Common myeloid progenitor, CD34-positive (primary cell): Measurements from ENCODE around the gene ACTC1.

Experiments
- CTCF ChIA-PET: fragments of 350-600 bp; sonication (Branson Sonifier 250); formaldehyde crosslinking; loops from one replicate; lab custom pipeline; 2021; ENCODE audit warnings: antibody characterized with exemption; lab: Charles Lee
- POLR2A ChIA-PET: fragments of 350-600 bp; sonication (Branson Sonifier 250); formaldehyde crosslinking; loops from one replicate; lab custom pipeline; 2021; ENCODE audit warnings: antibody characterized with exemption; lab: Charles Lee
- DNase-seq, 3 donors: peaks; one replicate each; pipeline versions ENCODE4 v3.0.0 to v3.0.0-alpha.2; 2013
- H3K27ac ChIP-seq, 2 experiments: 1 replicate in 1 of 2; 2 replicates in 1 of 2; pipeline ENCODE4 v1.7.0; 2013; ENCODE audit warnings: inconsistent platforms in 2 of 2, low read length in 2 of 2, mild to moderate bottlenecking in 2 of 2, low read depth in 1 of 2, moderate library complexity in 1 of 2; ENCODE audit not compliant: severe bottlenecking in 2 of 2, insufficient read depth in 1 of 2, poor library complexity in 1 of 2
- H3K27me3 ChIP-seq, 5 experiments: replicated peaks in 2 of 5; 1 replicate in 3 of 5; 2 replicates in 2 of 5; pipeline versions ENCODE4 v1.6.1 to v1.7.0; 2013; ENCODE audit warnings: low read length in 4 of 5, mild to moderate bottlenecking in 2 of 5, moderate library complexity in 2 of 5, inconsistent platforms in 1 of 5; ENCODE audit not compliant: insufficient read depth in 5 of 5, control insufficient read depth in 4 of 5
- H3K36me3 ChIP-seq, 4 experiments: 1 replicate in 2 of 4; 2 replicates in 2 of 4; pipeline versions ENCODE4 v1.6.1 to v1.7.0; 2013; ENCODE audit warnings: low read length in 3 of 4, control low read depth in 1 of 4, mild to moderate bottlenecking in 1 of 4; ENCODE audit not compliant: control insufficient read depth in 4 of 4, insufficient read depth in 4 of 4
- H3K4me1 ChIP-seq, 4 experiments: 1 replicate in 3 of 4; 2 replicates in 1 of 4; pipeline versions ENCODE4 v1.6.1 to v1.7.1; 2013; ENCODE audit warnings: low read length in 3 of 4, mild to moderate bottlenecking in 3 of 4, control low read depth in 1 of 4, inconsistent platforms in 1 of 4, moderate library complexity in 1 of 4; ENCODE audit not compliant: control insufficient read depth in 4 of 4, insufficient read depth in 4 of 4; ENCODE audit errors: control extremely low read depth in 1 of 4
- H3K4me3 ChIP-seq, 7 experiments: 1 replicate in 4 of 7; 2 replicates in 3 of 7; pipeline versions ENCODE4 v1.5.1 to v1.7.0; 2013; ENCODE audit warnings: mild to moderate bottlenecking in 7 of 7, low read length in 6 of 7, moderate library complexity in 6 of 7, inconsistent platforms in 2 of 7, low read depth in 2 of 7, control low read depth in 1 of 7; ENCODE audit not compliant: insufficient read depth in 4 of 7, control insufficient read depth in 1 of 7; ENCODE audit errors: extremely low read depth in 1 of 7
- H3K9me3 ChIP-seq, 5 experiments: 1 replicate in 4 of 5; 2 replicates in 1 of 5; pipeline versions ENCODE4 v1.6.1 to v1.7.1; 2013; ENCODE audit warnings: low read length in 4 of 5, mild to moderate bottlenecking in 2 of 5, inconsistent platforms in 1 of 5, low read depth in 1 of 5, moderate library complexity in 1 of 5; ENCODE audit not compliant: control insufficient read depth in 4 of 5, insufficient read depth in 2 of 5; ENCODE audit errors: control extremely low read depth in 1 of 5
- WGBS: methylation state at CpG from one replicate; pipeline ENCODE4 v1.1.5; 2013; ENCODE audit not compliant: insufficient coverage; 5-methylcytosine and 5-hydroxymethylcytosine counted together

Gene ACTC1

DNA sequence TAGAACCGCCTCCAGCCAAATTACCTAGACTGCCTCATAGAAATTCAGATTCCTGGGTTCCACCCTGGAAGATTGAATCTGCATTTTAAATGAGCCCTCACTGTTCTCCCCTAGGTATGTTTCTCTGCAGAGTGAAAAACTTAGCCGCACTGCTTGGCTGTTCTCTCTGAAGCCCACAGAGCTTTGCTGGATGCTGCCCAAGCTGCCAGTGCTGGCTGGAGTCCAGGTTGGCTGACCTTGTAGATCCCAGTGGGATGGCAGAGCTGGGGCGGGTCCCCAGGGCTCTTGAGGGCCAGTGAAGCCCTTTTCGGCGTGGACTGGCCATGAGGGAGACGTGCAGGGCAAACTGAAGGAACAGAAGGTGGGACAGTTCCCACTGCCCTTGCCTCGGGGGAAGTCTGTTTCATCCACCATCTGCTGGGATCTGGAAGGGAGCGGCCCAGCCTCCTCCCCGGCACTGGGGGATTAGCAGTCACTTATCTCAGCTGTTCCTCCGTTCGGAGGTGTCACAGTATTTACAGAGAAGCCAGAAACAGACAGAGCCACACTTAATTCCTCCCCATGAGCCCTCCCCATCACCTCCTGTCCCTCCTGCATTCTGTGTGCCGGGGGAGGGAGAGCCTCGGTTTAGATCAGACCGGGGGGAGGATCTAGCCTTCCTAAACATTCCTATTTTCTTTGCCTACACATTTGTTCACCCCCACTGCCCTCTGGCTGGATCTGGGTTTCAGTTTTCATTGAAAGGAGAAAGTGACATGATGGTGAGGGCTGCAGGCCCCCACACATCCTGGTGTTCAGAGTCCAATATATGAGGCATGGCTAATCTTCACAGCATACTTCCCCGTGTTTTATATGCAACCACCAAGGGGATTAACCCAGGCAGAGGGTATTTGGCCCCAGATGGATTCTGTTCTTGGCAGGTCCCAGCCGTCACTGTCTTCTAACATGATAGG lies 4.1 kb upstream of the ACTC1 start:
- Histone ChIP-seq H3K4me3 (no peak overlapping the region), H3K27ac (no peak overlapping the region), H3K9me3 (no peaks in the 10 kb centered on the region), H3K4me1 (peaks cover 0 to 11% (median 4%) of the 10 kb centered on the region in 4 experiments), H3K36me3 (no peaks in the 10 kb centered on the region), H3K27me3 (peaks cover 2 to 53% (median 23%) of the 10 kb centered on the region in 5 experiments)
- no peak for DNase-seq
- ChIA-PET POLR2A (no interaction called here), CTCF (no interaction called here)
- 70% methylated on average over 9 of the region's 16 CpGs for whole genome bisulfite sequencing

DNA sequence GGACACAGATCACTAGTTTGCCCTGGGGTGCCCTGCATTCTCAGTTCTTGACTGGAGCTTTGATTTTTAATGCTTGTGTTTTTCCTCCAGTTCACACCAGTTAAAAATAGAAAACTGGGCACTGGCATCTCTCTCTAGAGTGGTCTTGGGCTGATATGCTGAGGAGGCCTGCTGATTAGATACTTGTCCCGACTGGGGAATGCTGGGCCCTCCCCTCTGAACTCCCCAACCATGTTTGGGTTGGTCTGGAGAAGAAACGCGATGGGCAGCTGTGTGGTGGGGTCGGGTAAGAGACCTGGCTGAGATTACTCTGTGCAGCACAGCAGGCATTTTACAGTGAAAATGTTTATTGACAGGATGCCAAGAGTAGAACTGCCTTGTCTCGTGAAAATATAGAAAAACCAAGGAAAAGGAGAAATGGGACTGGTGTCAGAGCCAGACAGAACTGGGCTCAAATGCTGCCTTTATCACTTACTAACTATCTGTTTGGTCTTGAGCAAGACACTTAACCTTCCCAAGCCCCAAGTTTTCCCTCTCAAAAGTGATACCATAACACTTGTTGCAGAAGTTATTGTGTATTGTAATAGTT lies 1.6 kb upstream of the ACTC1 start:
- Histone ChIP-seq H3K4me3 (no peak overlapping the region), H3K4me1 (peaks cover 0 to 11% (median 4%) of the 10 kb centered on the region in 4 experiments), H3K36me3 (no peaks in the 10 kb centered on the region), H3K27ac (no peak overlapping the region), H3K27me3 (peaks cover 2 to 78% (median 32%) of the 10 kb centered on the region in 5 experiments), H3K9me3 (no peaks in the 10 kb centered on the region)
- ChIA-PET POLR2A (no interaction called here), CTCF (interaction anchor here (0.6 kb wide), 1 partner anchor 9 kb away, joined by 3 read pairs; no protein-coding TSS in a partner anchor)
- 83% methylated on average over 4 of the region's 5 CpGs for WGBS
- no peak for DNase-seq

DNA sequence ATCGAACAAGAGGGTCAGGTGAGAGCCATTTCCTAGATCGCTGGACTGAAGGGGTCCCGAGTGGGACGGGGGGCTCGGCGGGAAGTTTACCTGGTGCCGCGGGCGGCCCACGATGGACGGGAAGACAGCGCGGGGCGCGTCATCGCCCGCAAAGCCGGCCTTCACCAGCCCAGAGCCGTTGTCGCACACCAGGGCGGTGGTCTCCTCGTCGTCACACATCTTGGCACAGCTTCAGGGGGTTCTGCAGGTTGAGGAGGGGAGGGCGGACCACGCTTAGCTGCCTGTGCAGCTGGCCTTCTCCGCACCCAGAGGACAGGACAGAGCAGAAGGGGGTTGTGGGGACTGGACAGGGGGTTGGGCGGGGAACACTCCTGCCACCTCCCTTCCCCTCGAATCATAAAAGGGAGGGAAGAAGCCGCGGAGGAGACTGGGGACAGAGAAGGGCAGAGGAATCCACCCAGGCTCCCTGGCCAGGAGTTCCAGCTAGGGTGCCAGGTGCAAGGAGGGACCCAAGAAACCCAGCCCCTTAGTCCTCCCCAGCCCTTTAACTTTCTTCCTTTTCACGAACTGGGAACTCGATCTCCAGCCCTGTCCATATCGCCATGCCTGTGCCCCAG lies 651 bp downstream of the ACTC1 start:
- Histone ChIP-seq H3K4me3 (peak overlapping the region in 2 of 7 experiments; percentile 37), H3K4me1 (peaks cover 0 to 11% (median 4%) of the 10 kb centered on the region in 4 experiments)
- WGBS = 29% methylated on average over 24 of the region's 33 CpGs

DNA sequence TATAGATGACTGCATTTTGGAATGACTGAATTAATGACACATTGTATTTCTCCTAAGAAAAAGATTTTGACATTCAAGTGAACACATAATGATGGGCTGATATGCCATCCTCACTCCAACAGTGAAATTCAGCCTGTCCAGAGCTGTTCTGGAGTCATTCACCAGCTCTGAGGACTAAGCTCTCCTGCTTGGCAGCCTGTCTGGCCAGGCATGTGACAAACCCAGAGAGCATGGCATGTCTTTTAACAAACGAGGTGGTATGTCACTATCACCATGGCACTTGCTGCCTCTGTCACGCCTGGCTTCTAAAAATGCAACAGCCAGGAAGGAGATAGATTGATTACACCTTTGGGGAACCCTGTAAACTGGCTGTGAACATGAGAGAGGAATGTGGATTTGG lies 1.4 kb downstream of the ACTC1 start:
- H3K9me3 ChIP-seq = no peaks in the 10 kb centered on the region
- ChIA-PET CTCF (no interaction called here), POLR2A (no interaction called here)
- no peak overlapping the region for H3K27ac ChIP-seq
- H3K4me3 ChIP-seq = no peak overlapping the region
- DNase-seq = peak in 1 of 3 donors; percentile 9
- peaks cover 0 to 11% (median 4%) of the 10 kb centered on the region in 4 experiments for H3K4me1 ChIP-seq
- H3K27me3 ChIP-seq = peaks cover 2 to 82% (median 33%) of the 10 kb centered on the region in 5 experiments
- H3K36me3 ChIP-seq = no peaks in the 10 kb centered on the region
- 17% methylated on average over 2 of the region's 2 CpGs for WGBS

More for the DNA sequence above, 651 bp downstream of the ACTC1 start:
- DNase-seq = peak in 2 of 3 donors; percentile 2 to 3
- no peaks in the 10 kb centered on the region for H3K36me3 ChIP-seq
- POLR2A ChIA-PET = no interaction called here
- CTCF ChIA-PET = interaction anchor here (0.6 kb wide), 1 partner anchor 1281 kb away, joined by 4 read pairs; no protein-coding TSS in a partner anchor
- no peak overlapping the region for H3K27ac ChIP-seq
- peaks cover 2 to 89% (median 33%) of the 10 kb centered on the region in 5 experiments for H3K27me3 ChIP-seq
- H3K9me3 ChIP-seq = no peaks in the 10 kb centered on the region

DNA sequence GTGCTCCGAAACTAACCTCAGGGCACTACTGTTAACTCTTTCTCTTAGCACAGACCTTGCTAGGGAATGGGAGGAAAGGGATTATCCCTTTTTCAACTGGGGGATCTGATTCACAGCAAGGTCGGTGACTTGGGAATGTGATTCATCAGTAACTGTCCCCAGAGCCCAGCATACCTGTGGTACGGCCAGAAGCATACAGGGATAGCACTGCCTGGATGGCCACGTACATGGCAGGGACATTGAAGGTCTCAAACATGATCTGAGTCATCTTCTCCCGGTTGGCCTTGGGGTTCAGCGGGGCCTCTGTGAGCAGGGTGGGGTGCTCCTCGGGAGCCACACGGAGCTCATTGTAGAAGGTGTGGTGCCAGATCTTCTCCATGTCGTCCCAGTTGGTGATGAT lies 2.3 kb downstream of the ACTC1 start:
- POLR2A ChIA-PET = no interaction called here
- H3K4me1 ChIP-seq = peaks cover 0 to 11% (median 4%) of the 10 kb centered on the region in 4 experiments
- H3K36me3 ChIP-seq = no peaks in the 10 kb centered on the region
- no peak for DNase-seq
- peaks cover 2 to 75% (median 32%) of the 10 kb centered on the region in 5 experiments for H3K27me3 ChIP-seq
- CTCF ChIA-PET = no interaction called here
- H3K4me3 ChIP-seq = no peak overlapping the region
- H3K9me3 ChIP-seq = no peaks in the 10 kb centered on the region
- H3K27ac ChIP-seq = no peak overlapping the region
- 96% methylated on average over 6 of the region's 9 CpGs for WGBS

DNA sequence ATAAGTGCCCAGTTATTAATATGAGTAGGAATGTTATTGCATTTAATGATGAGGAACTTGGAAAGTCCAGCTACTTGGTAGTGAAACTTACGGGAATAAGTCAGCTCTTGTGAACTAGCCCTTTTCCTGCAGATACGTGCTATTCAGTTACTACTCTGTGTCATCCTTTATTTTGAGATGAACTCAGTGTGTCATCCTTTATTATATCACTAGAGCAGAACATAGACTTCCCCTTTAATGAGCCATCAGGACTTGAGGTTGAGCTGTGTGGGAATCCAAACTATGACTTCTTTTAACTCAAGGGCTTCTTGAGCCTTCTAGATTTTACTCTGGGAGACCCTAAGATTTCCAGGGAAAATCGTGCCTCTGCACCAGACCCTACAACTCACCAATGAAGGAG lies 3.6 kb downstream of the ACTC1 start:
- ChIA-PET CTCF (no interaction called here), POLR2A (no interaction called here)
- Histone ChIP-seq H3K4me1 (peaks cover 0 to 11% (median 4%) of the 10 kb centered on the region in 4 experiments), H3K9me3 (no peaks in the 10 kb centered on the region), H3K27ac (no peak overlapping the region), H3K27me3 (peaks cover 2 to 62% (median 30%) of the 10 kb centered on the region in 5 experiments), H3K4me3 (no peak overlapping the region), H3K36me3 (no peaks in the 10 kb centered on the region)
- no peak for DNase-seq
- 70% methylated on average over 1 of the region's 3 CpGs for WGBS
